H1 (cell line): Measurements from ENCODE around the gene KLHL7. TPM values are rescaled to one million over a fixed set of nuclear protein-coding genes. Genes with fewer than 3 reads are reported as not detected.

ENCODE experiments used
- CTCF ChIA-PET: fragments of 300-600 bp; sonication (Branson Sonifier 250); formaldehyde crosslinking; loops from one replicate; lab custom pipeline; 2021; ENCODE audit not compliant: partially characterized antibody; lab: Charles Lee
- POLR2A ChIA-PET: fragments of 300-600 bp; sonication (Branson Sonifier 250); formaldehyde crosslinking; loops from one replicate; lab custom pipeline; 2021; ENCODE audit warnings: inconsistent platforms; ENCODE audit not compliant: partially characterized antibody; lab: Charles Lee
- DNase-seq, 2 experiments: peaks; one replicate each; pipeline versions ENCODE4 v3.0.0 to v3.0.0-alpha.2; 2010 to 2022; ENCODE audit warnings: low spot score in 2 of 2, low read depth in 1 of 2, mixed read lengths in 1 of 2
- FAIRE-seq: peaks from 2 replicates; lab custom pipeline; 2011; peaks lifted over from hg19 to GRCh38; lab: Jason Lieb, UNC
- H2AFZ ChIP-seq: 2 replicates; pipeline ENCODE4 v1.8.1; 2012; ENCODE audit warnings: low read length, inconsistent platforms
- H2AK5ac ChIP-seq: 2 replicates; pipeline ENCODE4 v1.6.1; 2013; ENCODE audit warnings: low read depth, low read length
- H2BK120ac ChIP-seq: replicated peaks from 2 replicates; pipeline ENCODE3; 2013; ENCODE audit warnings: low read depth, low read length, inconsistent platforms
- H2BK12ac ChIP-seq: 2 replicates; pipeline ENCODE4 v1.6.1; 2013; ENCODE audit warnings: low read depth, low read length
- H2BK15ac ChIP-seq: 2 replicates; pipeline ENCODE4 v1.6.1; 2013; ENCODE audit warnings: low read length
- H2BK20ac ChIP-seq: 2 replicates; pipeline ENCODE4 v1.6.1; 2013; ENCODE audit warnings: low read length
- H2BK5ac ChIP-seq: 2 replicates; pipeline ENCODE4 v1.6.1; 2013; ENCODE audit warnings: low read depth, low read length
- H3K14ac ChIP-seq: 2 replicates; pipeline ENCODE4 v1.6.1; 2013; ENCODE audit warnings: inconsistent platforms; ENCODE audit not compliant: insufficient read length
- H3K18ac ChIP-seq: 2 replicates; pipeline ENCODE4 v1.6.1; 2013; ENCODE audit warnings: low read length; ENCODE audit errors: extremely low read depth
- H3K23ac ChIP-seq: 2 replicates; pipeline ENCODE4 v1.6.1; 2013; ENCODE audit warnings: inconsistent platforms; ENCODE audit not compliant: insufficient read length
- H3K23me2 ChIP-seq: 2 replicates; pipeline ENCODE4 v1.6.1; 2013; ENCODE audit warnings: low read depth, low read length
- H3K27ac ChIP-seq: 2 replicates; pipeline ENCODE4 v1.6.1; 2011; ENCODE audit warnings: low read depth, low read length, inconsistent platforms
- H3K27me3 ChIP-seq, 4 experiments: replicated peaks in 1 of 4; 1 replicate in 1 of 4; 2 replicates in 3 of 4; pipeline versions ENCODE4 v1.6.1 to v1.8.1; 2011 to 2013; ENCODE audit warnings: low read length in 3 of 4, mild to moderate bottlenecking in 3 of 4, inconsistent platforms in 2 of 4, mixed read lengths in 2 of 4, moderate library complexity in 1 of 4; ENCODE audit not compliant: control insufficient read depth in 3 of 4, insufficient read depth in 3 of 4; ENCODE audit errors: extremely low read depth in 1 of 4
- H3K36me3 ChIP-seq, 4 experiments: 2 replicates each; pipeline versions ENCODE4 v1.6.1 to v1.8.1; 2011 to 2013; ENCODE audit warnings: mild to moderate bottlenecking in 4 of 4, low read length in 3 of 4, moderate library complexity in 2 of 4, control low read depth in 1 of 4, inconsistent platforms in 1 of 4; ENCODE audit not compliant: insufficient read depth in 4 of 4, control insufficient read depth in 2 of 4
- H3K4ac ChIP-seq: replicated peaks from 2 replicates; pipeline ENCODE3; 2013; ENCODE audit warnings: low read length, low read depth, mixed read lengths, inconsistent platforms; ENCODE audit not compliant: insufficient read length
- H3K4me1 ChIP-seq, 4 experiments: replicated peaks in 1 of 4; 1 replicate in 1 of 4; 2 replicates in 3 of 4; pipeline versions ENCODE4 v1.6.1 to v1.8.1; 2011 to 2013; ENCODE audit warnings: low read length in 3 of 4, inconsistent platforms in 2 of 4, mixed read lengths in 1 of 4; ENCODE audit not compliant: insufficient read depth in 4 of 4, control insufficient read depth in 3 of 4
- H3K4me2 ChIP-seq, 2 experiments: 2 replicates each; pipeline versions ENCODE4 v1.6.1 to v1.8.1; 2011 to 2013; ENCODE audit warnings: low read depth in 2 of 2, low read length in 2 of 2, control low read depth in 1 of 2, inconsistent platforms in 1 of 2, mild to moderate bottlenecking in 1 of 2; ENCODE audit not compliant: insufficient read depth in 1 of 2
- H3K4me3 ChIP-seq, 4 experiments: fragments of 200-600, 300-600 bp in 1 of 4; sonication (generic), shearing (Covaris generic), sonication (Bioruptor Twin) in 1 of 4; 2 replicates each; pipeline versions ENCODE4 v1.5.1 to v1.8.1; 2011 to 2016; ENCODE audit warnings: low read length in 4 of 4, low read depth in 3 of 4, control low read depth in 2 of 4, inconsistent platforms in 2 of 4, mild to moderate bottlenecking in 2 of 4, mixed read lengths in 1 of 4, moderate library complexity in 1 of 4; ENCODE audit not compliant: insufficient read depth in 2 of 4; ENCODE audit errors: extremely low read depth in 1 of 4
- H3K56ac ChIP-seq: replicated peaks from 2 replicates; pipeline ENCODE3; 2013; ENCODE audit warnings: low read depth, mild to moderate bottlenecking, mixed read lengths, low read length, inconsistent platforms; ENCODE audit not compliant: insufficient read length
- H3K79me1 ChIP-seq: 2 replicates; pipeline ENCODE4 v1.6.1; 2013; ENCODE audit warnings: low read depth, low read length, control low read depth
- H3K79me2 ChIP-seq, 2 experiments: 2 replicates each; pipeline versions ENCODE4 v1.6.1 to v1.8.1; 2012 to 2013; ENCODE audit warnings: low read length in 2 of 2, mild to moderate bottlenecking in 2 of 2, inconsistent platforms in 1 of 2; ENCODE audit not compliant: insufficient read depth in 2 of 2, control insufficient read depth in 1 of 2
- H3K9ac ChIP-seq, 4 experiments: replicated peaks in 1 of 4; 1 replicate in 1 of 4; 2 replicates in 3 of 4; pipeline versions ENCODE4 v1.6.1 to v1.8.1; 2011 to 2013; ENCODE audit warnings: low read depth in 3 of 4, low read length in 3 of 4, control low read depth in 2 of 4, mild to moderate bottlenecking in 2 of 4, moderate library complexity in 2 of 4, inconsistent platforms in 1 of 4; ENCODE audit errors: extremely low read depth in 1 of 4
- H3K9me3 ChIP-seq, 2 experiments: 2 replicates each; pipeline versions ENCODE4 v1.6.1 to v1.8.1; 2012 to 2013; ENCODE audit warnings: mild to moderate bottlenecking in 2 of 2, moderate library complexity in 2 of 2, control low read depth in 1 of 2, inconsistent platforms in 1 of 2, low read depth in 1 of 2, low read length in 1 of 2, mixed read lengths in 1 of 2; ENCODE audit not compliant: insufficient read depth in 2 of 2
- H4K20me1 ChIP-seq, 2 experiments: replicated peaks in 1 of 2; 2 replicates each; pipeline versions ENCODE3 to v1.8.1; 2011 to 2013; ENCODE audit warnings: inconsistent platforms in 2 of 2, low read length in 2 of 2, mild to moderate bottlenecking in 1 of 2; ENCODE audit not compliant: insufficient read depth in 2 of 2, control insufficient read depth in 1 of 2
- H4K5ac ChIP-seq: 2 replicates; pipeline ENCODE4 v1.6.1; 2013; ENCODE audit warnings: low read length, low read depth, mixed read lengths, inconsistent platforms; ENCODE audit not compliant: insufficient read length
- H4K8ac ChIP-seq: 2 replicates; pipeline ENCODE4 v1.8.0; 2013; ENCODE audit warnings: mild to moderate bottlenecking, moderate library complexity, low read length, inconsistent platforms; ENCODE audit not compliant: insufficient read depth; ENCODE audit errors: extremely low read depth
- H4K91ac ChIP-seq: replicated peaks from 2 replicates; pipeline ENCODE3; 2013; ENCODE audit warnings: low read length, mixed read lengths, inconsistent platforms; ENCODE audit not compliant: insufficient read length
- BRCA1 ChIP-seq: IDR thresholded peaks from 2 replicates; pipeline ENCODE4 v1.6.1; 2012; ENCODE audit warnings: low read depth, low read length, improper control_type of control experiment
- CREB1 ChIP-seq: IDR thresholded peaks from 2 replicates; pipeline ENCODE4 v1.6.1; 2012; ENCODE audit warnings: inconsistent platforms
- EZH2 ChIP-seq: fragments of 200-600 bp; sonication (generic); IDR thresholded peaks from 2 replicates; pipeline ENCODE4 v1.7.1; 2012; ENCODE audit warnings: low read depth, mild to moderate bottlenecking, moderate library complexity, low read length, inconsistent platforms; ENCODE audit not compliant: severe bottlenecking
- NANOG ChIP-seq: IDR thresholded peaks from 2 replicates; pipeline ENCODE4 v1.6.1; 2011; ENCODE audit warnings: low read length, low read depth, mild to moderate bottlenecking, inconsistent platforms; ENCODE audit not compliant: insufficient read depth, poor library complexity, severe bottlenecking
- POU5F1 ChIP-seq: IDR thresholded peaks from 2 replicates; pipeline ENCODE4 v1.6.1; 2011; ENCODE audit warnings: low read depth, mild to moderate bottlenecking, low read length, moderate library complexity
- RAD21 ChIP-seq, 2 experiments: IDR thresholded peaks in 1 of 2; conservative IDR thresholded peaks in 1 of 2; 2 replicates each; pipeline ENCODE4 v1.6.1; 2011; ENCODE audit warnings: low read depth in 2 of 2, low read length in 2 of 2, improper control_type of control experiment in 1 of 2, inconsistent platforms in 1 of 2, mild to moderate bottlenecking in 1 of 2, moderate library complexity in 1 of 2
- RBBP5 ChIP-seq: IDR thresholded peaks from 2 replicates; pipeline ENCODE4 v1.7.1; 2012; ENCODE audit warnings: low read depth, mild to moderate bottlenecking, inconsistent platforms, low read length, moderate library complexity, borderline replicate concordance
- SRF ChIP-seq: IDR thresholded peaks from 2 replicates; pipeline ENCODE4 v1.6.1; 2011; ENCODE audit warnings: mild to moderate bottlenecking, low read depth, low read length, moderate library complexity
- WGBS, 2 experiments: shearing (Covaris generic) in 1 of 2; methylation state at CpG; one replicate each; pipeline versions ENCODE4 v1.1.6 to v1.1.7; 2013 to 2015; ENCODE audit warnings: low lambda C conversion rate in 2 of 2, mixed read lengths in 2 of 2, inconsistent platforms in 1 of 2, low coverage in 1 of 2, missing lambda C conversion rate in 1 of 2; ENCODE audit not compliant: insufficient replicate concordance in 2 of 2, insufficient coverage in 1 of 2, insufficient read length in 1 of 2; ENCODE audit errors: extremely low coverage in 1 of 2, missing lambda C conversion rate in 1 of 2; 5-methylcytosine and 5-hydroxymethylcytosine counted together
- polyA plus RNA-seq, 7 experiments: library from polyadenylated mRNA; depleted of rRNA in 3 of 7; stranded (reverse) in 5 of 7; unstranded in 2 of 7; fragments of >200 nt in 5 of 7; fragments of 200-250 nt in 2 of 7; gene quantifications; 1 replicate in 5 of 7; 2 replicates in 1 of 7; 4 replicates in 1 of 7; pipeline versions ENCODE4 v1.2.1 to v1.2.3, GENCODE V29; 2011 to 2013; ENCODE audit warnings: missing spikeins in 2 of 7, mixed read lengths in 2 of 7
- total RNA-seq: library from RNA; stranded (reverse); fragmentation: NEBNext Ultra II Directional; extraction: Animal tissue kit (Norgen Biotek cat#: 25700); gene quantifications from 2 replicates; pipeline ENCODE4 v1.2.1, GENCODE V29; 2021
- TF ChIP-seq, protein P1 (sequence below): IDR thresholded peaks from 2 replicates; pipeline ENCODE4 v1.6.1; 2011; ENCODE audit warnings: low read length, improper control_type of control experiment
- TF ChIP-seq, protein P2 (sequence below): IDR thresholded peaks from 2 replicates; pipeline ENCODE4 v1.6.1; 2012; ENCODE audit warnings: low read length, inconsistent platforms

Gene KLHL7
- total and polyA plus RNA-seq, 2 of the 8 experiments (the other 6 are each of a cell fraction or from before 2014, with no cell fraction given), result 65.3 to 115 TPM

DNA sequence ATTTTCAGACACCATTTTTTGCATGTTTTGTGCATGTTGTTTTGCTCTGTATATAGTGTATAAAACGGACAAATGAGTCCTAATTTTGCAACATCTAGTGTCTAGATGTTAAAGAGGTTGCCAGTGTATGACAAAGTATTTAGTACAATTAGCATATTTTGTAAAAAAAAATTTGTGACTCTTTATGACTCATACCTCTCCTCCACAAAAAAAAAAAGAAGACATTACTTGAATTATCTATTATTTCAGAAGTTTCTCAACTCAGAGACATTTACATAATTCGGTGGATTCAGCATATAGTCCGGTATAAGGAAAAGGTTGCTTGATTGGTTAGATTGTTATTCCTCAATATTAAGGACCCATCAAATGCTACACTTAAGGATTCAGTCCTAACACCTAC lies 102.3 kb downstream of the KLHL7 start:
- Histone ChIP-seq H2BK120ac (no peak overlapping the region), H3K18ac (no peak overlapping the region), H3K9ac (no peak overlapping the region), H3K14ac (no peak overlapping the region), H4K5ac (no peak overlapping the region), H3K79me1 (no peaks in the 10 kb centered on the region), H3K36me3 (no peaks in the 10 kb centered on the region), H4K91ac (no peak overlapping the region), H2AK5ac (no peak overlapping the region), H2BK20ac (no peak overlapping the region), H3K4ac (no peak overlapping the region), H3K23me2 (no peaks in the 10 kb centered on the region), H2BK15ac (no peak overlapping the region), H3K4me3 (no peak overlapping the region), H3K56ac (no peak overlapping the region), H3K27ac (no peak overlapping the region), H3K9me3 (no peaks in the 10 kb centered on the region), H2BK12ac (no peak overlapping the region), H3K4me2 (no peak overlapping the region), H4K20me1 (no peaks in the 10 kb centered on the region), H3K23ac (no peak overlapping the region), H2BK5ac (no peak overlapping the region), H3K27me3 (no peaks in the 10 kb centered on the region; a peak in 2 of 7 replicates), H3K79me2 (no peaks in the 10 kb centered on the region), H2AFZ (no peak overlapping the region), H4K8ac (no peak overlapping the region), H3K4me1 (no peaks in the 10 kb centered on the region; a peak in 1 of 7 replicates)
- ChIA-PET POLR2A (no interaction called here), CTCF (no interaction called here)
- WGBS, 2 experiments, result 85% methylated on average over 3 of the region's 3 CpGs; no CpG with 5 or more reads in 1 of the 2 experiments
- no peak for DNase-seq
- no peak for FAIRE-seq
- TF ChIP-seq BRCA1 (no peak), SRF (no peak), POU5F1 (no peak), EZH2 (no peak), RAD21 (IDR thresholded peaks at IDR 0.05 in 1 of 2, conservative IDR thresholded peaks at IDR 0.05 in 1 of 2; ENCODE audit: low read depth in 2 of 2, low read length in 2 of 2) (no peak), RBBP5 (no peak), CREB1 (no peak), NANOG (no peak)
- TF ChIP-seq, protein P1, sequence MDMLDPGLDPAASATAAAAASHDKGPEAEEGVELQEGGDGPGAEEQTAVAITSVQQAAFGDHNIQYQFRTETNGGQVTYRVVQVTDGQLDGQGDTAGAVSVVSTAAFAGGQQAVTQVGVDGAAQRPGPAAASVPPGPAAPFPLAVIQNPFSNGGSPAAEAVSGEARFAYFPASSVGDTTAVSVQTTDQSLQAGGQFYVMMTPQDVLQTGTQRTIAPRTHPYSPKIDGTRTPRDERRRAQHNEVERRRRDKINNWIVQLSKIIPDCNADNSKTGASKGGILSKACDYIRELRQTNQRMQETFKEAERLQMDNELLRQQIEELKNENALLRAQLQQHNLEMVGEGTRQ, result no peak
- TF ChIP-seq, protein P2, sequence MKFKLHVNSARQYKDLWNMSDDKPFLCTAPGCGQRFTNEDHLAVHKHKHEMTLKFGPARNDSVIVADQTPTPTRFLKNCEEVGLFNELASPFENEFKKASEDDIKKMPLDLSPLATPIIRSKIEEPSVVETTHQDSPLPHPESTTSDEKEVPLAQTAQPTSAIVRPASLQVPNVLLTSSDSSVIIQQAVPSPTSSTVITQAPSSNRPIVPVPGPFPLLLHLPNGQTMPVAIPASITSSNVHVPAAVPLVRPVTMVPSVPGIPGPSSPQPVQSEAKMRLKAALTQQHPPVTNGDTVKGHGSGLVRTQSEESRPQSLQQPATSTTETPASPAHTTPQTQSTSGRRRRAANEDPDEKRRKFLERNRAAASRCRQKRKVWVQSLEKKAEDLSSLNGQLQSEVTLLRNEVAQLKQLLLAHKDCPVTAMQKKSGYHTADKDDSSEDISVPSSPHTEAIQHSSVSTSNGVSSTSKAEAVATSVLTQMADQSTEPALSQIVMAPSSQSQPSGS, result no peak
